ENCODE data around the gene CISH. TPM values are rescaled to one million over a fixed set of nuclear protein-coding genes. Genes with fewer than 3 reads are reported as not detected.

CISH gene
- total and polyA plus RNA-seq, 2 of the 4 experiments (the other 2 are of a cell fraction), result 0.90 to 4.0 TPM

- no peak overlapping the region for H2BK20ac ChIP-seq (ENCODE audit: low read depth, low read length)
- ChIA-PET CTCF (interaction anchor here (0.6 kb wide), 1 partner anchor 1092 kb away, joined by 3 read pairs; no protein-coding TSS in a partner anchor), POLR2A (ENCODE audit: unreplicated experiment) (no interaction called here)
- H4K91ac ChIP-seq (ENCODE audit: insufficient read depth, low read depth, low read length), result no peak overlapping the region
- H3K79me1 ChIP-seq (ENCODE audit: low read depth in 1 of 2, low read length in 2 of 2), result peaks cover 5 to 20% of the 10 kb centered on the region in 2 experiments; a peak in 3 of 4 replicates
- H3K27me3 ChIP-seq (ENCODE audit: control insufficient read depth, insufficient read depth, low read length), result no peaks in the 10 kb centered on the region
- no peak overlapping the region for H3K23ac ChIP-seq (ENCODE audit: low read depth, low read length)
- dilution Hi-C loops (cut with HindIII; ENCODE audit: low sequenced_read_pairs, unreplicated experiment) (no loop called here), in situ Hi-C loops (cut with MboI; ENCODE audit: low sequenced_read_pairs) (no loop called here), intact Hi-C loops (cut with micrococcal nuclease) (no loop called here)
- no peak overlapping the region for H3K27ac ChIP-seq (ENCODE audit: insufficient read depth, low read length)
- H3K36me3 ChIP-seq (ENCODE audit: control insufficient read depth, insufficient read depth, low read length), result no peaks in the 10 kb centered on the region
- no peak overlapping the region for H2AK9ac ChIP-seq (replicated peaks; ENCODE audit: low read depth, low read length, poor library complexity)
- H4K20me1 ChIP-seq (ENCODE audit: insufficient read depth, low read length), result no peaks in the 10 kb centered on the region
- no peak overlapping the region for H2BK5ac ChIP-seq (ENCODE audit: low read depth, low read length, poor library complexity, severe bottlenecking)
- WGBS, 2 experiments (ENCODE audit: extremely low coverage in 2 of 2, insufficient read length in 1 of 2), result 50% methylated on average over 1 of the region's 1 CpG; no CpG with 5 or more reads in 1 of the 2 experiments
- no peak overlapping the region for H3K4me2 ChIP-seq (ENCODE audit: low read depth, low read length)
- no peaks in the 10 kb centered on the region for H3K9me3 ChIP-seq (ENCODE audit: control insufficient read depth, insufficient read depth, low read length)
- H2AFZ ChIP-seq (replicated peaks; ENCODE audit: low read length, poor library complexity), result no peak overlapping the region
- H3K4ac ChIP-seq (ENCODE audit: low read depth, low read length), result no peak overlapping the region
- H3K4me1 ChIP-seq (ENCODE audit: control insufficient read depth, insufficient read depth, low read length), result peaks cover 5% of the 10 kb centered on the region; the same call in 1 of the 2 replicates
- H3K56ac ChIP-seq (ENCODE audit: extremely low read depth, insufficient read depth, low read length), result no peak overlapping the region
- H3K9ac ChIP-seq (ENCODE audit: low read depth, low read length), result no peak overlapping the region
- peaks cover 15% of the 10 kb centered on the region for H3K9me1 ChIP-seq (ENCODE audit: insufficient read depth, low read length)
- ATAC-seq (ENCODE audit: low read depth), result no peak
- H2BK120ac ChIP-seq (ENCODE audit: low read depth, low read length), result no peak overlapping the region
- H4K5ac ChIP-seq (ENCODE audit: low read depth, low read length), result no peak overlapping the region
- no peak overlapping the region for H3K14ac ChIP-seq (replicated peaks; ENCODE audit: low read depth, low read length)
- no peak overlapping the region for H3K4me3 ChIP-seq (ENCODE audit: insufficient read depth, low read depth, low read length)
- no peak overlapping the region for H3K18ac ChIP-seq (ENCODE audit: low read depth, low read length)
- H2AK5ac ChIP-seq (ENCODE audit: low read depth, low read length), result no peak overlapping the region; the same call in 1 of the 2 replicates
- DNase-seq, result no peak
- TF ChIP-seq CEBPB (IDR thresholded peaks at IDR 0.05; ENCODE audit: low read depth, low read length) (no peak), SMC3 (IDR thresholded peaks at IDR 0.05; ENCODE audit: low read depth, low read length) (no peak), NFE2L2 (IDR thresholded peaks at IDR 0.05; ENCODE audit: low read depth, low read length) (no peak), ELK1 (IDR thresholded peaks at IDR 0.05; ENCODE audit: borderline replicate concordance, low read depth, low read length) (no peak), CHD1 (IDR thresholded peaks at IDR 0.05; ENCODE audit: low read depth, low read length) (no peak), MXI1 (IDR thresholded peaks at IDR 0.05; ENCODE audit: borderline replicate concordance, low read depth, low read length) (no peak), CTCF (conservative IDR thresholded peaks at IDR 0.05; ENCODE audit: low read depth, low read length) (no peak), MAFK (IDR thresholded peaks at IDR 0.05; ENCODE audit: low read depth, low read length) (no peak), USF2 (IDR thresholded peaks at IDR 0.05; ENCODE audit: low read depth, low read length) (no peak), BHLHE40 (IDR thresholded peaks at IDR 0.05; ENCODE audit: low read depth, low read length) (no peak)
- no TSS peak for BruUV-seq (replicated peaks)
- H4K8ac ChIP-seq (ENCODE audit: low read depth in 2 of 2, low read length in 2 of 2), result no peak overlapping the region
- no peak overlapping the region for H2BK15ac ChIP-seq (ENCODE audit: low read depth, low read length)
These were observed 47.3 kb downstream of the CISH start for GRCh38 chr3:50564321-50564720.
